Trophoblast cell (in vitro differentiated cells and primary cell): ENCODE measurements around the gene SPATA46.

ENCODE experiments used
- DNase-seq, 2 donors: peaks; one replicate each; pipeline ENCODE4 v3.0.0-alpha.2; 2016
- H2AFZ ChIP-seq: 2 replicates; pipeline ENCODE4 v1.6.1; 2013; ENCODE audit warnings: low read length, moderate library complexity, mild to moderate bottlenecking; ENCODE audit not compliant: insufficient read depth, poor library complexity
- H2AK5ac ChIP-seq: 2 replicates; pipeline ENCODE4 v1.6.1; 2013; ENCODE audit warnings: mild to moderate bottlenecking, low read length
- H2BK120ac ChIP-seq: 2 replicates; pipeline ENCODE4 v1.6.1; 2013; ENCODE audit warnings: low read length, mild to moderate bottlenecking, moderate library complexity; ENCODE audit not compliant: insufficient read depth, poor library complexity
- H2BK12ac ChIP-seq: 2 replicates; pipeline ENCODE4 v1.6.1; 2013; ENCODE audit warnings: mild to moderate bottlenecking, low read length, moderate library complexity
- H2BK5ac ChIP-seq: 2 replicates; pipeline ENCODE4 v1.6.1; 2013; ENCODE audit warnings: low read length, low read depth, moderate library complexity, mild to moderate bottlenecking; ENCODE audit not compliant: poor library complexity
- H3K14ac ChIP-seq: 2 replicates; pipeline ENCODE4 v1.6.1; 2013; ENCODE audit warnings: mild to moderate bottlenecking, low read length
- H3K18ac ChIP-seq: 2 replicates; pipeline ENCODE4 v1.6.1; 2013; ENCODE audit warnings: mild to moderate bottlenecking, low read length
- H3K23ac ChIP-seq: 2 replicates; pipeline ENCODE4 v1.6.1; 2013; ENCODE audit warnings: low read length
- H3K27ac ChIP-seq: 2 replicates; pipeline ENCODE4 v1.5.1; 2013; ENCODE audit warnings: low read depth, mild to moderate bottlenecking, inconsistent platforms, low read length, moderate library complexity
- H3K27me3 ChIP-seq: 2 replicates; pipeline ENCODE4 v1.6.1; 2013; ENCODE audit warnings: inconsistent platforms, mild to moderate bottlenecking, low read length, moderate library complexity; ENCODE audit not compliant: insufficient read depth
- H3K36me3 ChIP-seq, 2 experiments: 1 replicate in 1 of 2; 2 replicates in 1 of 2; pipeline ENCODE4 v1.6.1; 2013; ENCODE audit warnings: low read length in 2 of 2, mild to moderate bottlenecking in 2 of 2, moderate library complexity in 1 of 2; ENCODE audit not compliant: insufficient read depth in 2 of 2, control insufficient read depth in 1 of 2
- H3K4ac ChIP-seq: 2 replicates; pipeline ENCODE4 v1.6.1; 2013; ENCODE audit warnings: low read depth, mild to moderate bottlenecking, low read length, moderate library complexity
- H3K4me1 ChIP-seq, 2 experiments: 1 replicate in 1 of 2; 2 replicates in 1 of 2; pipeline ENCODE4 v1.6.1; 2013; ENCODE audit warnings: low read length in 2 of 2, mild to moderate bottlenecking in 2 of 2, moderate library complexity in 1 of 2; ENCODE audit not compliant: insufficient read depth in 2 of 2, control insufficient read depth in 1 of 2
- H3K4me2 ChIP-seq: 2 replicates; pipeline ENCODE4 v1.6.1; 2013; ENCODE audit warnings: inconsistent platforms, mild to moderate bottlenecking, low read length, moderate library complexity
- H3K4me3 ChIP-seq: 2 replicates; pipeline ENCODE4 v1.5.1; 2013; ENCODE audit warnings: mild to moderate bottlenecking, low read depth, low read length, inconsistent platforms
- H3K79me1 ChIP-seq: one replicate; pipeline ENCODE4 v1.6.1; 2013; ENCODE audit warnings: low read length
- H3K79me2 ChIP-seq: 2 replicates; pipeline ENCODE4 v1.6.1; 2013; ENCODE audit warnings: low read length, mild to moderate bottlenecking; ENCODE audit not compliant: control insufficient read depth, insufficient read depth, poor library complexity
- H3K9ac ChIP-seq: 2 replicates; pipeline ENCODE4 v1.6.1; 2013; ENCODE audit warnings: mild to moderate bottlenecking, low read length
- H3K9me3 ChIP-seq: 2 replicates; pipeline ENCODE4 v1.6.1; 2013; ENCODE audit warnings: low read depth, mild to moderate bottlenecking, control low read depth, inconsistent platforms, low read length; ENCODE audit not compliant: insufficient read depth
- H4K12ac ChIP-seq: 2 replicates; pipeline ENCODE4 v1.6.1; 2013; ENCODE audit warnings: low read depth, mild to moderate bottlenecking, low read length, moderate library complexity
- H4K8ac ChIP-seq: 2 replicates; pipeline ENCODE4 v1.6.1; 2013; ENCODE audit warnings: low read depth, mild to moderate bottlenecking, low read length, moderate library complexity
- H4K91ac ChIP-seq: one replicate; pipeline ENCODE4 v1.6.1; 2013; ENCODE audit warnings: low read depth, mild to moderate bottlenecking, low read length, moderate library complexity
- WGBS: extraction: QIAGEN DNeasy Blood & Tissue Kit; methylation state at CpG from one replicate; pipeline ENCODE4 v1.1.7; 2013; ENCODE audit warnings: missing lambda C conversion rate; ENCODE audit not compliant: insufficient read length, insufficient coverage; ENCODE audit errors: extremely low coverage; 5-methylcytosine and 5-hydroxymethylcytosine counted together

Gene SPATA46

GRCh38 chr1:162397943-162398560 lies 21.4 kb upstream of the SPATA46 start:
- no peak overlapping the region for H4K12ac ChIP-seq
- no peak overlapping the region for H3K4me3 ChIP-seq
- H2BK5ac ChIP-seq, result no peak overlapping the region
- WGBS, result no CpG with 5 or more reads among the region's 3 CpGs
- H3K4me2 ChIP-seq, result no peak overlapping the region
- no peaks in the 10 kb centered on the region for H3K79me1 ChIP-seq
- H2AK5ac ChIP-seq, result no peak overlapping the region
- H3K14ac ChIP-seq, result no peak overlapping the region
- H3K4ac ChIP-seq, result no peak overlapping the region
- no peak overlapping the region for H3K18ac ChIP-seq
- H3K36me3 ChIP-seq, result no peaks in the 10 kb centered on the region
- H3K23ac ChIP-seq, result no peak overlapping the region
- H3K27me3 ChIP-seq, result no peaks in the 10 kb centered on the region
- no peak for DNase-seq
- H4K8ac ChIP-seq, result no peak overlapping the region
- no peak overlapping the region for H2BK120ac ChIP-seq
- H2AFZ ChIP-seq, result no peak overlapping the region
- no peak overlapping the region for H4K91ac ChIP-seq
- H3K9ac ChIP-seq, result no peak overlapping the region
- H3K9me3 ChIP-seq, result no peaks in the 10 kb centered on the region
- no peak overlapping the region for H2BK12ac ChIP-seq
- no peaks in the 10 kb centered on the region for H3K4me1 ChIP-seq
- H3K27ac ChIP-seq, result no peak overlapping the region
- H3K79me2 ChIP-seq, result no peaks in the 10 kb centered on the region

- Histone ChIP-seq H3K14ac (no peak overlapping the region), H3K4ac (no peak overlapping the region), H2BK5ac (no peak overlapping the region), H3K23ac (no peak overlapping the region), H4K8ac (no peak overlapping the region), H2AFZ (no peak overlapping the region), H2BK120ac (no peak overlapping the region), H3K9me3 (no peaks in the 10 kb centered on the region), H3K18ac (no peak overlapping the region), H3K27ac (no peak overlapping the region), H2BK12ac (no peak overlapping the region), H3K4me2 (no peak overlapping the region), H3K79me1 (no peaks in the 10 kb centered on the region), H3K79me2 (no peaks in the 10 kb centered on the region), H3K4me3 (no peak overlapping the region), H4K12ac (no peak overlapping the region), H4K91ac (no peak overlapping the region), H3K27me3 (no peaks in the 10 kb centered on the region), H3K9ac (no peak overlapping the region), H3K4me1 (no peaks in the 10 kb centered on the region), H3K36me3 (no peaks in the 10 kb centered on the region), H2AK5ac (no peak overlapping the region)
- DNase-seq, result no peak
- no CpG with 5 or more reads among the region's 3 CpGs for WGBS
Measured at GRCh38 chr1:162397039-162397448, 20.4 kb upstream of the SPATA46 start.

GRCh38 chr1:162396201-162396906 lies 19.7 kb upstream of the SPATA46 start:
- Histone ChIP-seq H3K79me2 (no peaks in the 10 kb centered on the region), H3K9me3 (no peaks in the 10 kb centered on the region), H3K4me3 (peak overlapping the region; percentile 9), H4K91ac (no peak overlapping the region), H3K79me1 (no peaks in the 10 kb centered on the region), H2BK5ac (no peak overlapping the region), H2AK5ac (no peak overlapping the region), H3K9ac (no peak overlapping the region), H3K4ac (no peak overlapping the region), H3K27me3 (no peaks in the 10 kb centered on the region), H3K4me1 (no peaks in the 10 kb centered on the region), H3K36me3 (no peaks in the 10 kb centered on the region), H3K23ac (no peak overlapping the region), H3K4me2 (no peak overlapping the region), H4K8ac (no peak overlapping the region), H3K18ac (no peak overlapping the region), H2AFZ (no peak overlapping the region), H3K14ac (no peak overlapping the region), H2BK120ac (no peak overlapping the region), H2BK12ac (no peak overlapping the region), H3K27ac (no peak overlapping the region), H4K12ac (no peak overlapping the region)
- no peak for DNase-seq
- WGBS, result no CpG with 5 or more reads among the region's 3 CpGs

- Histone ChIP-seq H4K12ac (no peak overlapping the region), H3K9me3 (no peaks in the 10 kb centered on the region), H4K8ac (no peak overlapping the region), H3K14ac (no peak overlapping the region), H3K9ac (no peak overlapping the region), H4K91ac (no peak overlapping the region), H2BK12ac (no peak overlapping the region), H3K4me1 (no peaks in the 10 kb centered on the region), H3K23ac (no peak overlapping the region), H3K4me3 (no peak overlapping the region), H3K36me3 (no peaks in the 10 kb centered on the region), H2BK120ac (no peak overlapping the region), H2BK5ac (no peak overlapping the region), H3K4me2 (no peak overlapping the region), H3K4ac (no peak overlapping the region), H3K27ac (no peak overlapping the region), H3K79me1 (no peaks in the 10 kb centered on the region), H2AK5ac (no peak overlapping the region), H3K79me2 (no peaks in the 10 kb centered on the region), H3K18ac (no peak overlapping the region), H3K27me3 (no peaks in the 10 kb centered on the region), H2AFZ (no peak overlapping the region)
- DNase-seq, result peak in 1 of 2 donors; percentile 58
- WGBS, result no CpG with 5 or more reads among the region's 4 CpGs
Measured at GRCh38 chr1:162391790-162392563, 15.3 kb upstream of the SPATA46 start.
